Spleen (tissue), 7 donors: Measurements from ENCODE around the gene PAXX.

Experiments used
- CTCF ChIP-seq, 11 experiments: fragments of 200-600 bp in 7 of 11; fragments of 450-650 bp in 4 of 11; sonication (generic) in 4 of 11; IDR thresholded peaks in 8 of 11; conservative IDR thresholded peaks in 3 of 11; 1 replicate in 7 of 11; 2 replicates in 4 of 11; pipeline versions ENCODE4 v1.4.0 to v1.8.0; 2016 to 2021; ENCODE audit warnings: antibody characterized with exemption in 11 of 11, inconsistent platforms in 4 of 11, mild to moderate bottlenecking in 1 of 11
- POLR2A ChIP-seq, 3 donors: fragments of 450-650 bp; IDR thresholded peaks; one replicate each; pipeline ENCODE4 v1.5.1; 2017; ENCODE audit warnings: antibody characterized with exemption in 3 of 3, mild to moderate bottlenecking in 1 of 3
- POLR2AphosphoS5 ChIP-seq, 3 donors: sonication (generic); formaldehyde crosslinking; IDR thresholded peaks; one replicate each; pipeline ENCODE4 v1.5.1; 2017; ENCODE audit warnings: antibody characterized with exemption in 3 of 3
- donor health status: DM: no; HTN: no; CAD: no; lungs with moderate emphysema.
- donor health status: DM: no; HTN: no; CAD: no.
- donor health status: DM: no; HTN: no; CAD: no.

- TF ChIP-seq CTCF (IDR thresholded peaks at IDR 0.05 in 8 of 11, conservative IDR thresholded peaks at IDR 0.05 in 3 of 11) (no peak), POLR2A (IDR thresholded peaks at IDR 0.05) (no peak), POLR2AphosphoS5 (IDR thresholded peaks at IDR 0.05) (no peak)
Measured at GRCh38 chr9:137037483-137037882, 45.3 kb downstream of the PAXX start.
